Glutamatergic neuron (in vitro differentiated cells): Measurements from ENCODE around the gene EPHA6. TPM values are rescaled to one million over a fixed set of nuclear protein-coding genes. Genes with fewer than 3 reads are reported as not detected.

Source experiments
- DNase-seq: peaks from one replicate; pipeline ENCODE4 v3.0.0; 2022
- H3K27ac Mint-ChIP-seq: one replicate; pipeline ENCODE4 v1.8.0; 2020; ENCODE audit warnings: mild to moderate bottlenecking, mixed read lengths, inconsistent platforms; ENCODE audit not compliant: unreplicated experiment
- H3K27me3 Mint-ChIP-seq: one replicate; pipeline ENCODE4 v1.8.0; 2020; ENCODE audit warnings: mild to moderate bottlenecking, moderate library complexity, mixed read lengths, inconsistent platforms; ENCODE audit not compliant: unreplicated experiment
- H3K36me3 Mint-ChIP-seq: one replicate; pipeline ENCODE4 v1.8.0; 2020; ENCODE audit warnings: mild to moderate bottlenecking, mixed read lengths, inconsistent platforms; ENCODE audit not compliant: unreplicated experiment
- H3K4me1 Mint-ChIP-seq: one replicate; pipeline ENCODE4 v1.8.0; 2020; ENCODE audit warnings: mild to moderate bottlenecking, low read depth, mixed read lengths, inconsistent platforms; ENCODE audit not compliant: unreplicated experiment
- H3K4me3 Mint-ChIP-seq: one replicate; pipeline ENCODE4 v1.8.0; 2020; ENCODE audit warnings: mild to moderate bottlenecking, mixed read lengths, inconsistent platforms; ENCODE audit not compliant: unreplicated experiment
- H3K9me3 Mint-ChIP-seq: one replicate; pipeline ENCODE4 v1.8.0; 2020; ENCODE audit warnings: mild to moderate bottlenecking, moderate library complexity, mixed read lengths, inconsistent platforms; ENCODE audit not compliant: unreplicated experiment
- CTCF ChIP-seq: fragments of 200-600 bp; sonication (generic); IDR thresholded peaks from one replicate; pipeline ENCODE4 v1.5.0; 2021; ENCODE audit not compliant: partially characterized antibody, unreplicated experiment
- total RNA-seq: library from RNA; stranded (reverse); fragmentation: NEBNext Ultra II Directional; extraction: Animal tissue kit (Norgen Biotek cat#: 25700); gene quantifications from one replicate; pipeline ENCODE4 v1.2.1, GENCODE V29; 2021; ENCODE audit not compliant: unreplicated experiment

EPHA6 gene
- total RNA-seq, 1 donor from 2014 or later = 9.0 TPM

DNA sequence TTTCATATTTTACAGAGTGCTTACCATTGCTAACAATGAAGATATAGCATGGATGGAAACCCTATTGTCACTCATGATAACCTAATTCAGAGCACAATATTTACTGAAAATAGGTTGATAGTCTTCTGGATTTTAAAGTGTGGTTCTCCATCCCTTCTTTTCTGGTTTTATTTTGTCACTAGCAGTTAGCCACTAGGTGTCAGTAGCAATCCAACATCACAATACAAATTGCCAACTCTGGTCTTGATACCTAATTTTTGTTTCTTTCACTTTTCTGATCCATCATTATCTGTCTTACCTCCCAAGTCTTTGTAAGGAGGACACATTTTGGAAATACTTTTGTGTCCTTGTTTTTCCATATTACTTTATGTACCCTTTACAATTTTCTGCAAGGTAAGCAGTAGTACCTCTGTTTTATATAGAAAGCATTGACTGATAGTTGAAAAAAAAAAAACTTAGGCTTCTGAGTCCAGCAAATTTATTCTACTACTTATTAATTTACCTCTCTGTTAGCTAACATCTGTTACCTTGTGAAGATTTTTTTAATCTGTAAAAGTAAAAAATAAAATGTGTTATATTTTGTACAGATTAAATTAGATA lies 979.1 kb downstream of the EPHA6 start:
- H3K9me3 Mint-ChIP-seq = no peaks in the 10 kb centered on the region
- H3K27me3 Mint-ChIP-seq = no peaks in the 10 kb centered on the region
- H3K4me1 Mint-ChIP-seq = peaks cover 6% of the 10 kb centered on the region
- DNase-seq = no peak
- H3K4me3 Mint-ChIP-seq = no peak overlapping the region
- no peak overlapping the region for H3K27ac Mint-ChIP-seq
- no peaks in the 10 kb centered on the region for H3K36me3 Mint-ChIP-seq
- TF ChIP-seq CTCF = peak; percentile 77

GRCh38 chr3:97795951-97796350 lies 981.6 kb downstream of the EPHA6 start:
- no peaks in the 10 kb centered on the region for H3K27me3 Mint-ChIP-seq
- H3K4me3 Mint-ChIP-seq = no peak overlapping the region
- no peak for DNase-seq
- H3K9me3 Mint-ChIP-seq = no peaks in the 10 kb centered on the region
- no peak for TF ChIP-seq CTCF
- H3K27ac Mint-ChIP-seq = no peak overlapping the region
- peaks cover 8% of the 10 kb centered on the region for H3K4me1 Mint-ChIP-seq
- no peaks in the 10 kb centered on the region for H3K36me3 Mint-ChIP-seq
